NCI-H146 (cell line): ENCODE data around the gene GALNT12.

Experiments used
- DNase-seq: peaks from one replicate; lab custom pipeline; 2025; lab: John Stamatoyannopoulos, UW

The GALNT12 gene

DNA sequence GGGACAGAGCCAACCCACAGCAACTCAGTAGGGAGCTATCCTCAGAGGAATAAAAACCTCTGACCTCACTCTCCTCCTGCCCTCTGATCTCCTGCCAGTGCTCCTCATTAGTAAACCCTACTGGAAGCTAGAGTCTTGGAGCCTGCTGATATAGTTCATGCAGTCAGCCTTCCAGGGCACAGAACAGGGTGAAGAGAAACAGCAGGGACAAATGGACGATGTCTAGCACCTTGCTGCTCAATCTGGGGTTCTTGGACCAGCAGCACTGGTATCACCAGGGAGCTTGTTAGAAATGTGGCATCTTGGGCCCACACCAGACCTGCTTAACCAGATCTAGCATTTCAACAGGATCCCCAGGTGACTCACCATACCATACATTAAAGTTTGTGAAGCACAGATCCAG, 5.5 kb upstream of the GALNT12 start:
- DNase-seq: no peak

DNA sequence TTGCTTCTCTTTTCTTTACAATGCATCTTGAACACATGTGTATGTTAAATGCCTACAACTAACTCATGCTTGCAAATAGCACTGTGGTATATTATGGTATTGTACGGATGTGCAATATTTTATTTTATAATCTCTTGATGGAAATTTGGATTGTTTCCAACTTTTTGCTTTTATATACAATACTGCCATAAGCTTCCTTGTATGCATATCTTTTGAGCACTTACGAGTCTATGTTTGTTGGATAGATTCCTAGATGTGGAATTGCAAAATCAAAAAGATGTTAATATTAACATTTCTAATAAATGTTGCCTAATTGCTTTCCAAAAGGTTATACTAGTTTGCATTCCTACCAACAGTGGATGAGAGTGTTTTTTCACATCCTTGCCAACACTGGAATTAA, 3.4 kb upstream of the GALNT12 start:
- no peak for DNase-seq

DNA sequence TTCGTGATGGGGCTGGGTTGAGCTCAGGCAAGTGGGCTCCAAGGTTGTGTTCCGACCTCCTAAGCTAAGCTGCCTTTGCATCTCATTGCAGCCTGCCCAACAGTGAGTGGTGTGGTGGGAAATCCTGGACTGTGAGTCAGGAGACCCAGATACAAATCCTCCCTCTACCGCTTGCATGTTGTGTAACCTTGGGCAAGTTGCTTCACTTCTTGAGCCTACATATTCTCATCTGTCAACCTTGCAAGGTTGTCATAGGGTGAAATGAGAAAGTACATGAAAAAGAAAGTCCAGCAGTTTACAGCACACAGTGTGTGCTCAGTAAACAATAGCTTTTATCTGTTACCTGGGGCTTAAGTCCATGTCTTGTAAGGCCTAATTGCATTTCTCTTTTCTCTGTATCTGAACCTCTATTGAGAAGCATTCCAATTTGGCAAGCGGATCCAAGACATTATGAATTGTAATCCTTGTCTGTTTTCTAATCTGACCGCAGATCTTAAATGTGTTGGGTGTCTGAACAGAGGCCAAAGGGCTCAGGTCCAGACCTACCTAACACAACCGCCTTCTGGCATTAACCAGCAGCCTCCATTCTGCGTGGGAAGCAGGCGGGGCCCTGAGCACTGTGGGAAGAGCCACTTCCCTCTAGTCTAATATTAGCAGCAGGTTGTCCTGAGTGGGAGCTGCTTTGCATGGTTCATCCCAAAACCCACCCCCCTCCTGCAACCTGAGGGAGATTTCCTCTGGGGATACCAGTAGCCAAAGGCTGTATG, 1.8 kb upstream of the GALNT12 start:
- DNase-seq: no peak

DNA sequence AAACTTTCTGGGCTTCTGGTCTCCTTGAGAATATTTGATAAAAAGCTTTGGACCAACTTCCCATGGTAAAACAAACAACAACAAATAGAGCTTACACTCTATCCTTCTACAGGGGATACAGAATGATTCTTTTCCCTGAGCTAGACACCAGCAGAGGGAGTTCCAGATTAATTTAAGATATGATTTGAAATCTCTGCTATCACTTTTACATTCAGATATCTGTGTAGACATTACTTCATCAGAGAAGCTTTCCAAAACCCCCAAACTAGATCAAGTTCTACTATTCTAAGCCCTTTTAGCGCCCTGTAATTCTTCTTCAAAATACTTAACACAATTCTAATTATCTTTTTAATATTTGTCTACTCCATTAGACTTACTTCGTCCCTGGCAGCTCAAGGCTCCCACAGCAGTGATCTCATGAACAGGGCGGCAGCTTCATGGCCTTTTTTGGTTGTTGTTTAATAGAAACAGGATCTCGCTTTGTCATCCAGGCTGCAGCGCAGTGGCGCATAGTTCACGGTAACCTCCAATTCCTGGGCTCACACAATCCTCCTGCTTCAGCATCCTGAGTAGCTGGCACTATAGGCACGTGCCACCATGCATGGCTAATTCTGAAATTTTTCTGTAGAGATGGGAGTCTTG, 955 bp upstream of the GALNT12 start:
- DNase-seq: no peak

DNA sequence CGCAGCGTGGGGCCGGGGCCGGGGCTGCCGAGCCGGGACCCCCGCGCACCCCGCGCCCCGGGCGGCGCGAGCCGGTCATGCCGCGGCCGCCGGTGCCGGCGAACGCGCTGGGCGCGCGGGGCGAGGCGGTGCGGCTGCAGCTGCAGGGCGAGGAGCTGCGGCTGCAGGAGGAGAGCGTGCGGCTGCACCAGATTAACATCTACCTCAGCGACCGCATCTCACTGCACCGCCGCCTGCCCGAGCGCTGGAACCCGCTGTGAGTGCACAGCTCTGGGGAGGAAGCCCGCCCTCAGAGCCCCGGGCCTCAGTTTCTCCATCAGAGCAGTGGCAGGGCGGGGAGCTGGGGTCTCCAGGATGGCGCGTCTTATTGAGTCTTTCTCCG, 335 bp downstream of the GALNT12 start:
- peak; percentile 42 for DNase-seq

DNA sequence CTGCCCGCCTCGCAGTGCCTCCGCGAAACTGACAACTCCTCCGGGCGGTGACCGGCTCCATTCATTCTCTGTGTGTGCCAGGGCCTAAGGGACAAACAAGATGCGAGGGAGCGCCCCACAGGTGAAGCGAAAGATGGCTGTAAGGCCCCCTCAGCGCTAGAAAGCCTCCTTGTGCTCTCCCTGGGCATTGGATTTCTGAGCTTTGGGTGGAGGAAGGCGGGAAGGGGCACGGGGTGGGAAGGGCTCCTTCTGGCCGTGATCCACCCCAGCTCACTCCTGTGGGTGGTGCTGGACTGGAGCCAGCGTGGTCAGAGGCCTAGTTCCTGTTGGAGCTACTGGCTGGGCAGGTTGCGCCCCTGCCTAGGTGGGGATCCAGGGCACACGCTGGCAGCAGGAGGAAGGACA, 943 bp downstream of the GALNT12 start:
- DNase-seq: peak; percentile 64

DNA sequence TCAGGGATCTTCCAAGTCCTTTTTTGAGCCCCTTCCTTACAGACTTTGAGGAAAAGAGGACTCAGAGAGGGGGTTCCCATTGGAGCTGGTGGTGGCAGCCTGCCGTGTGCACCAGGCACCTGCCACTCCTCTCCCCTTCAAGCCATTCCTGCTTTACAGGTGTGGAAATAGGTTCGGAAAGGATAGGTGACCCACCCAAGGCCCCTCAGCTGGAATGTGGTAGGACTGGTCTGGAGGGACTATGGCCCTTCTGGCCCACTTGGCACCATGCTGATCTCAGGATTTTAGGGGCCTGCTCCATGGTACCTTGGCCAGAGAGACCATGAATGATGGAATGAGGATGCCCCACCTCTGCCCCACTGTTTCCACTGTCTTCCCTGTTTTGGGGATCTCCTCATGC, 1.4 kb downstream of the GALNT12 start:
- DNase-seq: no peak

DNA sequence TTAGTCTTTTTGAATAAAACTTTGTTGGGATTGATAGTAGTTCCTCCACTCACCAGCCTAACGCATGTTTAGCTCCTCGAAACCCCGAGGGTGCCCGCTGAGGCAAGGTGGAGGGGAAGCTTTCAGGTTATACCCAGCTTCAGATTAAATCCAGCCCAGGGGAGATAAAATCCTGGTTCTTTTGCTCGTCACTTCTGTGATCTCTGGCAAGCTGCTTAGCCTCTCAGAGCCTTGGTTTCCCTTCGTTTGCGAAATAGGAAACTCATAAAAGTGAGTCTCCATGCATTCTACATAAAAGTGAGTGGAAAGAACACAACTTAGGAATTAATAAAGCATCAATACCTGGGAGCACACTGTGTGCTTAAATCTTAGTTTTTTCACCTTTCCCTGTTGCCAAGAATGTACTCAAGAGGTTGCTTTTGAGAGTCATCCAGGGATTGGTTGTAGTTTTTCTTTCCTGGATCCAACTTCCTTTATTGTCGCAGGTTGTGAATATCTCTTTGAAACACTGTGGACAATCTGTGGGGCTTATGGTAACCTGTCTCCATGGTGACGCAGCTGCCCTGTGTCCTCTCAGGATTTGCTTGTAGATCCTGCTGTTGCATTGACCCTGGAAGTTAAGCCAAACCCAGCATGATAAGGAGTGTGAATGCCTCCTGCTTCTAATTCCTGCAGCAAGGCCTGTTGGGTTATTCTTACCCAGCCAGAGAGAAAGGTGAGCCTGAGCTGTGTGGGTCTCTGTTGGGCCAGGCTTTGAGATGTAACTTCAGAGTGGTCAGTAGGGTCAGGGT, 2.0 kb downstream of the GALNT12 start:
- DNase-seq: peak; percentile 38

DNA sequence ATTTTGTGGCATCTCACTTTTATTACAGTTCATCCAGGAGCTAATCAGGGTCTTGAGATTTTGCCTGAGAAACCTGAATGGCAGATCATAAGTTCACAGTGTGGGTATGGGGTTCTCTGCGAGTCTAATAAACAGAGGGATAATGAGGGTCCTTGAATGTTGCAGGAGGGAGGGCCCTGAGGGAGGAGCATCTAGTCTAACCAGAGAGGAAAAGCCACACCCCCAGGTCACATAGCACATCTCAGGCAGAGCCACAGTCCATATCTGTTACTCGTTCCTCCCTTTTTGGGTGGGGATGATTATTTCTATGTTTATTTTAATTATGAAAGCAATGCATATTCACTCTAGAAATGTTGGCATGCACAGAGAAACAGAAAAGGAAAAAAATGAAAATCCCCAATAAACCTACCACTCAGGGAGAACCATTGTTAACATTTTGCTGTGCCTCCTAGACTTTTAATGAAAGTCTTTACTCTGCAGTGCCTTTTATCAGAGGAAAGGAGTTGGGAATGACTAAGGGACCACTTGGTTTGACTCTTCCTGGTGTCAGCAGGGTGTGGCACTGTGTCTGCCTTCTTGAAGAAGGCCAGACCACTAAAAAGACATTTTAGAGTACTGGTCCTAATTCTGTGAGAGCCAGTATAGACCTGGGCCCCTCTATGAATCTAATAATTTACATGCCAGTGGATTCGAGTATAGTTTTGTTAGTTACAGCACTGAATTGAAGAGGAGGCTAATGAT, 2.8 kb downstream of the GALNT12 start:
- peak; percentile 6 for DNase-seq

DNA sequence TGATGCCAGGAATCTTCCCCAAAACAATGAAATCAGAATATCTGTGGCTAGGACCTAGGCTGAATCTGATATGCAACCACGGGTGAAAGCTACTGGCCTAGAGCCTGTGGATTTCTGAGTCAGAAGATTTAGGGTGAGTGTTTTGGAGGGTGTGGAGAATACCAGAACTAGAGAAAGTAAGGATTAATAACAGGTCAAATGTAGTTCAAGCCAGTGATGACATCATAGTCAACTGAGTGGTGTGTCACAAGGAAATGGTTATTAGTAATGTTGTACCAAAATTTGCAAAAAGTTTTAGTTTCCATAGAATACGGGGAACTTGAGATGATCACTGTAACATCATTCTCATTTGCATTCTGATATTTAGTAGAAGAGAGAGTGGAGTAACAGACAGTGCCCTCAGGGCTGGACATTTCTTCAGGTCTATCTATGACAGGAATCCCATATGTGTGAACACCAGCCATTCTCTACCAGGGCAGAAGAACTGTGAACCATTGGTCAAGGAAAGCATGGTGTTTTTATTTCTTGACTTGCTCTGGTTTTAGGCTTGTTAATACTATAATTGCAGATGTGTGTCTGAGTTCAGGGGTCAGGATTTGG, 3.7 kb downstream of the GALNT12 start:
- no peak for DNase-seq

DNA sequence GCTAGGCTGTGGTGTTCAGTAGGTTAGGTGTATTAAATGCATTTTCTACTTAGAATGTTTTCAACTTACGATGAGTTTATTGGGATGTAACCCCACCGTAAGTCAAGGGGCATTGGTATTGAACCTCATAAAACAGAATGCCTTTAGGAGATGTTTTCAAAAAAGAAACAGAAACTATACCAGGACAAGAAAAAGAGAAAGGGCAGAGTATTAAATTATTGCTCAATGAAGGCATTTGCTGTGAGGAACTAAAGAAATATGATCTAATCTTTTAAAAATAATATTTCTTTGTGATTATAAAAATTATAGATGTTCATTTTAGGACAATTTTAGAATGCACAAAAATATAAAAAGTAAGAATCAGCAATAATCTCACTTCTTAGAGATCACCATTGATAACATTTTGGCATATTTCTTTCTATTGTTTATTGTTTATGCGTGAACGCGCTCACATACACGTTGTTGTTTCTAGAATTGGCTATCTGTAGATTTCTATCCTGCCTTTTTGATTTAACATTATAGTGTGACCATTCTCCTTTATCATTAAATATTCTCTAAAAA, 8.0 kb downstream of the GALNT12 start:
- DNase-seq: no peak

DNA sequence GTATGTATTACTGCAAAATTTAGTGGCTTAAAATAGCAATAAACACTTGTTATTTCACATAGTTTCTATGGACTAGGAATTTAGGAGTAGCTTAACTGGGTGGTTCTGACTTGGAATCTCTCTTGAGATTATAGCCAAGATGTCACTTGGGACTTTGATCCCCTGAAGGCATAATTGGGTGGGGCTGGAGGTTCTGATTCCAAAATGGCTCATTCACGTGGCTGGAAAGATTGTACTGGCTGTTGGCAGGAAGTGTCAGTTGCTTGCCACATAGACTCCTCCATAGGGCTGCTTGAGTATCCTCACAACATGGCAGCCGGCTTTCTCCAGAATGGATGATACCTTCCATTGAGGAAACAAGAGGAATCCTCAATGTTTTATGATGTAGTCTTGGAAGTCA, 11.3 kb downstream of the GALNT12 start:
- no peak for DNase-seq

DNA sequence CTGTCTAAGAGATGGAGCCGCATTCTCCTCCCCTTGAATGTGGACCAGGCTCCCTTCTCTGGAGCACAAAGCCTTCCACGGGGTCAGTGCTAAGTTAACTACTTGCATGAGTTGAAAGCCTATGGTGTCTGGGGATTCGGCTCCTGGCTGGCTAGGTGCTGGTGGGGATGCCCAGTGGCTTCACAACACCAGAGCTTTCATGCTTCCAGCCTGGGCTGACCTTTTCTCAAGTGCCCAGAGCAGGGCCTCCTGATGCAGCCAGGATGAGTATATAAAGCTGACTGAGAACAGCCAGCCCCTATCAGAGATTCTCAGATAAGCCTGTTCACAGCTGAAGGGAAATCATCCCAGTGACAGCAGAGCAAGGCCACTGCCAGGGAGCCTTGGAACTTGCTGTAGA, 11.8 kb downstream of the GALNT12 start:
- no peak for DNase-seq

DNA sequence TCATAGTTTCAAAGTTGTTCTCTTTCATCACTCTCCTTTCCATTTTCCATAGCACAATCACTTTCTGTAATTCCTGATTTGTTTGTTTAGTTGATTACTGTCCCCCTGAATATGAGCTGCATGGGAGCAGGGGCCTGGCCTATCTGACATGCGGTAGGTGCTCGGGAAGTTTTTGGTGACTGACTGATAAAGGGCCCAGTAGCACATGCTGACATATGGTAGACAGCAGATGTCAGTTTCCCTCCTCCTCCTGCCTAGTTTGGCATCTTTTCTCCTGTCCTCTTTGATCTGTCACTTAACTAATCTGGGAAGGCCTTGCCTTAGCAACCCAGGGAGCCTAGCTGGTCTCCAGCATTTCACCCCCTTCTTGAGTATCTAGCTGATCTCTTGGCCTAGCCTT, 14.4 kb downstream of the GALNT12 start:
- DNase-seq: no peak

DNA sequence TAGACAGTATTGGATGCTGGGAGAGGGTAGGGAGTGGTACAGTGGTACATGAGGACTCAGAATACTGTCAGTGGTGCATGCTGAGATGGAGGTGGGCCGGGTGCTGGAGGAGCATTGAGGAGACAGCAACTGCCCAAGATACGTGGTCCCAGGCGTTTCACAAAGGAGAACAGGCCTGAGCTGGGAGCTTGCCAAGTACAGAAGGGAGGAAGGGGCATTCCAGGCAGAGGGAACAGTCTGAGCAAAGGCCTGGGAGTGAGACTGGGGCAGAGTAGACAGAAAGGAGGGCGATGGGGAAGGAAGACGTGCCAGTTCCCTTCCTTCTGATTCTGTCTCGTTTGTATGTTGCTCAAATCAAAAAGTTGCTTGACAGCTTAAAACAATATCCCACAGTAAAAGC, 15.2 kb downstream of the GALNT12 start:
- no peak for DNase-seq

DNA sequence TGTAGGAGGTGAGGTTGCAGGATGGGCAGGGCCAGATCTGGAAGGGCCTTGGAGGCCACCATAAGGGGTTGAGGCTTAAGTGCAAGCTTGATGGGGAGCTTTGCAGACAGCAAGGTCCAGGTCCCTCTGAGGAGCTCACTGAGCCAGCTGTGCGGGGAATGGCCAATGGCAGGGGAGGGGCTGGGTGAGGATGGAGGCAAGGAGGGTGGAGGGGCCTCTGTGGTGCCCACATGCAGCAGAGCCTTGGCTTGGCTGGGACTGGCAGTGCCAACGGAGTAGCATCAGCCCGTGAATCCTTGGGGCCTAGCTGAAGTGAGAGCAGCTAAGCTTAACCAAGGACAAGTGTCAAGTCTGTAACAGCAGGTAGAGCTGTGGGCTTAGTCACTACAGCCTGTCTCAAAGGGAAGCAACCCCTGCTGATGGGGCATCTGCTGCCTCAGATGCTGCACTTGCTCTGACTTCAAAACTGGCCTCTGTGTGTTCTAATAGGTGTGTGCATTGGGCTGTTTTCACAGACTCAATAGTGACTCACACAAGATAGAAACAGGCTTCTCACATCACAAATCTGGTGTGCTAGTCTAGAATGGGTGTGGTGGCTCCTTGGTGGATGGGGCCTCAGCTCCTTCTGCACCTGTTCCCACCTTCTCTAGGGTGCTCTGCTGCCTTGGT, 16.3 kb downstream of the GALNT12 start:
- no peak for DNase-seq

DNA sequence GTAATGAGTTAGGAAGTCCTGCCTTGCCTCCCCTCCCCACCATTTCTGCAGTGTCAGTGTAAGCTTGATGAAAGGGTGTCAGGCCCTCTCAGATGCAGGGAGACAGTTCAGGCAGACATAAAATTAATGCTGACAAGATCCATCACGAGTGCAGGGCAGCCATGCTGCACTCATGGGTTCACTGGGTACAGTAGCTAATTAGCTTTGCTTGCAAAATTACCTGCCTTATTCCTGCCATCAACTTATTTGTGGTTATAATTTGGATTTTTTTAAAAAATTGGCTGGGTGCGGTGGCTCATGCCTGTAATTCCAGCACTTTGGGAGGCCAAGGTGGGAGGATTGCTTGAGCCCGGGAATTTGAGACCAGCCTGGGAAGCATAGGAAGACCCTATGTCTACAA, 17.9 kb downstream of the GALNT12 start:
- DNase-seq: no peak

DNA sequence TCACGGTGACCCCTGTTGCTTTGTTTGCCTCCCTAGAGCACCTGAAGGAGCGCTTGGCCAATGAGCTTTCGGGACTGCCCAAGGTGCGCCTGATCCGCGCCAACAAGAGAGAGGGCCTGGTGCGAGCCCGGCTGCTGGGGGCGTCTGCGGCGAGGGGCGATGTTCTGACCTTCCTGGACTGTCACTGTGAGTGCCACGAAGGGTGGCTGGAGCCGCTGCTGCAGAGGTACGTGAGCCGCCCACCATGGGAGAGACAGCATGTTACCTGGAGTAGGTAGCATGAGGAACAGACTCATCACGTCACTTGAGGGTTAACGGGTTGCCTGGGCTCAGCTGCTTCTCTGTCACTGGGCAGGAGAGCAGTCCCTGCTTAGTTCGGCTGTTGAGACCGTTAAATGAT, 19.2 kb downstream of the GALNT12 start:
- no peak for DNase-seq

DNA sequence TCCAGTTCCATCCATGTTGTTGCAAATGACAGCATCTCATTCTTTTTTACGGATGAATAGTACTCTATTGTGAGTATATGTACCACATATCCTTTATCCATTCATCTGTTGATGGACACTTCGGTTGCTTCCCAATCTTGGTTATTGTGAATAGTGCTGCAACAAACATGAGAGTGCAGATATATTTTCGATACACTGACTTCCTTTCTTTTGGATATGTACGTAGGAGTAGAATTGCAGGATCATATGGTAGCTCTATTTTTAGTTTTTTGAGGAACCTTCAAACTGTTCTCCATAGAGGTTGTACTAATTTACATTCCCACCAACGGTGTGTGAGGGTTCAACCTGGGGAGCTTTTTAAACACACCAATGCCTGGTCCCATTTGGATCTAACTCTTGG, 22.3 kb downstream of the GALNT12 start:
- DNase-seq: no peak

DNA sequence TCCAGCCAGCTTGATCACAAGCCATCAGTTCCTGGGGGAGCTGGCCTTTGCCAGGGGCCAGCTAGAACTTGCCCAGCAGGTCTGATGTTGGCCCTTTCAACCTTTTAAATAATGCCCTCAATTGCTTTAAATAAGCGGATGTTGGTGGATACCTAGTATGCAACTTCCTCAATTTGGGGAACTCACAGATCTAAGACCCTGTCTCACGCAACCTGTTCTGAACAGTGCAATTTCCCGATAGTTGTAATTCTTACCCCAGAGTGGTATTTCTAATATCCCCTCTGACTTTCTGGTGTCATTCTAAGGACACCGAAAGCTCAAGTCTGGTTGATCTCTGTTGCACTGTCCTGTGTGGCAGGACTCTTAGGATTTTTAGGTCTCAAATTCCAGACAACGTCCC, 23.1 kb downstream of the GALNT12 start:
- DNase-seq: no peak

DNA sequence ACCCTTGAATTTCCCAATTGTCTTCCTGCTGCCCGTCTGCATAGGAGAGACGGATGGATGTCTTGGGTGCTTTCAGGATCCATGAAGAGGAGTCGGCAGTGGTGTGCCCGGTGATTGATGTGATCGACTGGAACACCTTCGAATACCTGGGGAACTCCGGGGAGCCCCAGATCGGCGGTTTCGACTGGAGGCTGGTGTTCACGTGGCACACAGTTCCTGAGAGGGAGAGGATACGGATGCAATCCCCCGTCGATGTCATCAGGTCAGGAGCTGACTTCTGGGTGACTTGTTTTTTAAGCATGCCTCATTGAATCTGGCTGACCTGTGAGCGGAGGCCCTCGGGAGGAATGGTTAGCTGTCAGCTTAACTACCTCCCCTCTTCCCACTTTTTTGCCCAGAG, 24.2 kb downstream of the GALNT12 start:
- DNase-seq: no peak
